Neural cell (in vitro differentiated cells): Measurements from ENCODE around the gene XAF1. TPM values are rescaled to one million over a fixed set of nuclear protein-coding genes. Genes with fewer than 3 reads are reported as not detected.
"Not testable (repeated sequence)": the region's sequence is repeated elsewhere in the genome, so short reads cannot be mapped to it uniquely, and the experiment has no call there.

Experiments
- H2AFZ ChIP-seq: fragments of 200-600, 300-800 bp; sonication (generic), shearing (Covaris generic); 2 replicates; pipeline ENCODE4 v1.6.0; 2014; ENCODE audit warnings: low read depth, mild to moderate bottlenecking, antibody characterized with exemption, low read length, moderate library complexity
- H3F3A ChIP-seq: fragments of 200-600 bp; shearing (Covaris generic); 2 replicates; pipeline ENCODE4 v1.6.1; 2016; ENCODE audit warnings: mild to moderate bottlenecking, moderate library complexity, mixed read lengths, antibody characterized with exemption, low read length; ENCODE audit not compliant: insufficient read depth, poor library complexity, severe bottlenecking
- H3K27ac ChIP-seq: fragments of 200-600, 300-800 bp; sonication (generic), shearing (Covaris generic); 2 replicates; pipeline ENCODE4 v1.5.1; 2014; ENCODE audit warnings: mild to moderate bottlenecking, low read length, moderate library complexity
- H3K27me3 ChIP-seq: fragments of 300-800, 200-600 bp; sonication (generic), shearing (Covaris generic); 2 replicates; pipeline ENCODE4 v1.6.0; 2014; ENCODE audit warnings: mild to moderate bottlenecking, low read depth, low read length, moderate library complexity; ENCODE audit not compliant: insufficient read depth
- H3K36me3 ChIP-seq: fragments of 300-800, 200-600 bp; sonication (generic), shearing (Covaris generic); 2 replicates; pipeline ENCODE4 v1.5.1; 2014; ENCODE audit warnings: mild to moderate bottlenecking, antibody characterized with exemption, low read length, moderate library complexity; ENCODE audit not compliant: insufficient read depth
- H3K4me2 ChIP-seq: fragments of 300-800, 200-600 bp; sonication (generic), shearing (Covaris generic); 2 replicates; pipeline ENCODE4 v1.6.0; 2014; ENCODE audit warnings: mild to moderate bottlenecking, low read length
- H3K4me3 ChIP-seq: fragments of 300-800, 200-600 bp; sonication (generic), shearing (Covaris generic); 2 replicates; pipeline ENCODE4 v1.5.1; 2014; ENCODE audit warnings: mild to moderate bottlenecking, low read length, moderate library complexity
- H3K79me2 ChIP-seq: fragments of 200-600 bp; shearing (Covaris generic); replicated peaks from 2 replicates; pipeline ENCODE4 v1.6.0; 2014; ENCODE audit warnings: mild to moderate bottlenecking, low read length, moderate library complexity; ENCODE audit not compliant: insufficient read depth
- H3K9ac ChIP-seq: fragments of 300-800, 200-600 bp; sonication (generic), shearing (Covaris generic); 2 replicates; pipeline ENCODE4 v1.6.1; 2016; ENCODE audit warnings: mild to moderate bottlenecking, low read length, mixed read lengths
- H3K9me2 ChIP-seq: fragments of 200-600 bp; shearing (Covaris generic); 2 replicates; pipeline ENCODE4 v1.6.1; 2016; ENCODE audit warnings: mild to moderate bottlenecking, low read length, mixed read lengths; ENCODE audit not compliant: insufficient read depth
- H3K9me3 ChIP-seq: fragments of 200-600, 300-800 bp; sonication (generic), shearing (Covaris generic); 2 replicates; pipeline ENCODE4 v1.6.1; 2016; ENCODE audit warnings: mild to moderate bottlenecking, mixed run types, low read length, moderate library complexity, mixed read lengths
- H4K20me1 ChIP-seq: fragments of 200-600 bp; shearing (Covaris generic); 2 replicates; pipeline ENCODE4 v1.6.1; 2016; ENCODE audit warnings: mild to moderate bottlenecking, mixed run types; ENCODE audit not compliant: insufficient read depth
- CTCF ChIP-seq: fragments of 450-650 bp; IDR thresholded peaks from 2 replicates; pipeline ENCODE4 v1.5.1; 2014; ENCODE audit warnings: antibody characterized with exemption, mild to moderate bottlenecking, moderate library complexity; ENCODE audit not compliant: poor library complexity, severe bottlenecking
- EP300 ChIP-seq: fragments of 450-650 bp; conservative IDR thresholded peaks from 2 replicates; pipeline ENCODE4 v1.6.1; 2014; ENCODE audit warnings: antibody characterized with exemption, mild to moderate bottlenecking, moderate library complexity; ENCODE audit not compliant: poor library complexity, severe bottlenecking
- EZH2 ChIP-seq: fragments of 200-600, 300-800 bp; shearing (Covaris generic), sonication (generic); IDR thresholded peaks from 2 replicates; pipeline ENCODE4 v1.6.1; 2014; ENCODE audit warnings: antibody characterized with exemption, low read length, borderline replicate concordance, mild to moderate bottlenecking; ENCODE audit not compliant: insufficient read depth, poor library complexity, severe bottlenecking
- MXI1 ChIP-seq: fragments of 450-650 bp; conservative IDR thresholded peaks from 2 replicates; pipeline ENCODE4 v1.6.1; 2014; ENCODE audit warnings: antibody characterized with exemption, mild to moderate bottlenecking; ENCODE audit not compliant: poor library complexity, severe bottlenecking
- POLR2AphosphoS5 ChIP-seq: IDR thresholded peaks from 2 replicates; pipeline ENCODE4 v1.6.1; 2012
- RAD21 ChIP-seq: fragments of 450-650 bp; conservative IDR thresholded peaks from 2 replicates; pipeline ENCODE4 v1.6.1; 2014; ENCODE audit warnings: antibody characterized with exemption, mild to moderate bottlenecking, moderate library complexity
- REST ChIP-seq: IDR thresholded peaks from 2 replicates; pipeline ENCODE4 v1.6.1; 2012; ENCODE audit warnings: borderline replicate concordance
- SMC3 ChIP-seq: fragments of 450-650 bp; conservative IDR thresholded peaks from 2 replicates; pipeline ENCODE4 v1.6.1; 2014; ENCODE audit warnings: antibody characterized with exemption, mild to moderate bottlenecking, moderate library complexity; ENCODE audit not compliant: poor library complexity
- TAF1 ChIP-seq: IDR thresholded peaks from 2 replicates; pipeline ENCODE4 v1.6.1; 2012; ENCODE audit warnings: low read depth
- polyA plus RNA-seq: library from polyadenylated mRNA; depleted of rRNA; stranded (reverse); fragments of >200 nt; gene quantifications from 2 replicates; pipeline ENCODE4 v1.2.3, GENCODE V29; 2014

XAF1 gene
- polyA plus RNA-seq, 1 donor from 2014 or later = not detected

- Histone ChIP-seq H3K36me3 (no peaks in the 10 kb centered on the region), H3F3A (no peaks in the 10 kb centered on the region), H3K79me2 (no peaks in the 10 kb centered on the region), H2AFZ (no peak overlapping the region), H3K9me2 (no peaks in the 10 kb centered on the region), H3K27me3 (no peaks in the 10 kb centered on the region), H3K9me3 (no peaks in the 10 kb centered on the region), H3K4me3 (no peak overlapping the region), H3K4me2 (no peak overlapping the region), H4K20me1 (no peaks in the 10 kb centered on the region), H3K9ac (no peak overlapping the region), H3K27ac (no peak overlapping the region)
- no peak for TF ChIP-seq EZH2
- no peak for TF ChIP-seq MXI1
- TF ChIP-seq RAD21 = no peak
- no peak for TF ChIP-seq CTCF
- no peak for TF ChIP-seq SMC3
- TF ChIP-seq REST = no peak
- TF ChIP-seq TAF1 = no peak
- TF ChIP-seq POLR2AphosphoS5 = no peak
- no peak for TF ChIP-seq EP300
Observed at GRCh38 chr17:6724009-6724408, 31.8 kb upstream of the XAF1 start.

- Histone ChIP-seq H3K79me2 (no peaks in the 10 kb centered on the region), H3K9ac (no peak overlapping the region), H3K9me2 (no peaks in the 10 kb centered on the region), H2AFZ (no peak overlapping the region), H3K9me3 (no peaks in the 10 kb centered on the region), H4K20me1 (no peaks in the 10 kb centered on the region), H3K4me2 (no peak overlapping the region), H3K36me3 (no peaks in the 10 kb centered on the region), H3K4me3 (no peak overlapping the region), H3K27me3 (no peaks in the 10 kb centered on the region), H3K27ac (no peak overlapping the region), H3F3A (no peaks in the 10 kb centered on the region)
- TF ChIP-seq RAD21 (no peak), SMC3 (no peak), EP300 (no peak)
Observed at GRCh38 chr17:6729531-6729930, 26.3 kb upstream of the XAF1 start.

- H3K27ac ChIP-seq, H3K4me2 ChIP-seq, H2AFZ ChIP-seq, H4K20me1 ChIP-seq, H3K27me3 ChIP-seq, H3K9me2 ChIP-seq, H3F3A ChIP-seq, H3K36me3 ChIP-seq, H3K4me3 ChIP-seq, H3K9ac ChIP-seq, H3K79me2 ChIP-seq, H3K9me3 ChIP-seq: not testable (repeated sequence)
Observed at GRCh38 chr17:6746665-6747064, 9.2 kb upstream of the XAF1 start.
